ENCODE data around the gene WDR74. TPM values are rescaled to one million over a fixed set of nuclear protein-coding genes. Genes with fewer than 3 reads are reported as not detected.

WDR74 gene
- total RNA-seq, 1 experiment from 2014 or later = 110 TPM

- TF ChIP-seq ETV6 (CRISPR knock-in tag; IDR thresholded peaks at IDR 0.05) (no peak), FOXP4 (CRISPR knock-in tag; IDR thresholded peaks at IDR 0.05) (no peak), STAT6 (CRISPR knock-in tag; conservative IDR thresholded peaks at IDR 0.05; ENCODE audit: low read depth) (no peak), ERG (CRISPR knock-in tag; IDR thresholded peaks at IDR 0.05) (no peak), ZNF121 (CRISPR knock-in tag; IDR thresholded peaks at IDR 0.05) (no peak), USF1 (CRISPR knock-in tag; IDR thresholded peaks at IDR 0.05) (no peak), CTCF (IDR thresholded peaks at IDR 0.05) (no peak), TP53 (CRISPR knock-in tag; IDR thresholded peaks at IDR 0.05) (no peak), TCF7 (CRISPR knock-in tag; IDR thresholded peaks at IDR 0.05; ENCODE audit: low read depth) (no peak), CREM (CRISPR knock-in tag; IDR thresholded peaks at IDR 0.05) (no peak), JUN (CRISPR knock-in tag; IDR thresholded peaks at IDR 0.05) (no peak), E2F5 (CRISPR knock-in tag; IDR thresholded peaks at IDR 0.05) (no peak)
Observed at GRCh38 chr11:62816557-62816956, 22.8 kb downstream of the WDR74 start (continued).

- peaks cover 4% of the 10 kb centered on the region for H3K4me1 Mint-ChIP-seq
- no peaks in the 10 kb centered on the region for H3K9me3 Mint-ChIP-seq
- CTCF ChIA-PET = no interaction called here
- H3K36me3 Mint-ChIP-seq = no peaks in the 10 kb centered on the region
- H3K27ac Mint-ChIP-seq = no peak overlapping the region
- no peak for ATAC-seq
- no peak overlapping the region for H3K4me3 Mint-ChIP-seq
- POLR2A ChIA-PET = interaction anchor here (0.6 to 0.7 kb wide), 2 partner anchors 132 to 416 kb away, joined by 3 to 6 read pairs; no protein-coding TSS in a partner anchor
- DNase-seq (ENCODE audit: low spot score) = no peak
- H3K27me3 Mint-ChIP-seq (ENCODE audit: low read depth) = no peaks in the 10 kb centered on the region
- TF ChIP-seq GABPB1 (CRISPR knock-in tag; IDR thresholded peaks at IDR 0.05) = no peak
- TF ChIP-seq NFYB (CRISPR knock-in tag; conservative IDR thresholded peaks at IDR 0.05; ENCODE audit: low read depth) = no peak
- no peak for TF ChIP-seq ESRRA (CRISPR knock-in tag; IDR thresholded peaks at IDR 0.05; ENCODE audit: borderline replicate concordance)
- no peak for TF ChIP-seq PRDM15 (CRISPR knock-in tag; IDR thresholded peaks at IDR 0.05)
- TF ChIP-seq ATF3 (CRISPR knock-in tag; conservative IDR thresholded peaks at IDR 0.05) = no peak
- TF ChIP-seq TCF7 (CRISPR knock-in tag; IDR thresholded peaks at IDR 0.05; ENCODE audit: low read depth) = no peak
- TF ChIP-seq GRHL2 (CRISPR knock-in tag; IDR thresholded peaks at IDR 0.05; ENCODE audit: insufficient replicate concordance, severe bottlenecking) = no peak
- no peak for TF ChIP-seq TEAD4 (CRISPR knock-in tag; IDR thresholded peaks at IDR 0.05)
- TF ChIP-seq ZNF416 (CRISPR knock-in tag; IDR thresholded peaks at IDR 0.05) = no peak
- TF ChIP-seq FOXP4 (CRISPR knock-in tag; IDR thresholded peaks at IDR 0.05) = no peak
- no peak for TF ChIP-seq ATF1 (CRISPR knock-in tag; IDR thresholded peaks at IDR 0.05)
- TF ChIP-seq TEAD1 (CRISPR knock-in tag; IDR thresholded peaks at IDR 0.05) = no peak
Observed at GRCh38 chr11:62811659-62812058, 27.7 kb downstream of the WDR74 start.

All from WTC11 (cell line).